ENCODE results near the gene SCGB3A1.

Gene SCGB3A1

DNA sequence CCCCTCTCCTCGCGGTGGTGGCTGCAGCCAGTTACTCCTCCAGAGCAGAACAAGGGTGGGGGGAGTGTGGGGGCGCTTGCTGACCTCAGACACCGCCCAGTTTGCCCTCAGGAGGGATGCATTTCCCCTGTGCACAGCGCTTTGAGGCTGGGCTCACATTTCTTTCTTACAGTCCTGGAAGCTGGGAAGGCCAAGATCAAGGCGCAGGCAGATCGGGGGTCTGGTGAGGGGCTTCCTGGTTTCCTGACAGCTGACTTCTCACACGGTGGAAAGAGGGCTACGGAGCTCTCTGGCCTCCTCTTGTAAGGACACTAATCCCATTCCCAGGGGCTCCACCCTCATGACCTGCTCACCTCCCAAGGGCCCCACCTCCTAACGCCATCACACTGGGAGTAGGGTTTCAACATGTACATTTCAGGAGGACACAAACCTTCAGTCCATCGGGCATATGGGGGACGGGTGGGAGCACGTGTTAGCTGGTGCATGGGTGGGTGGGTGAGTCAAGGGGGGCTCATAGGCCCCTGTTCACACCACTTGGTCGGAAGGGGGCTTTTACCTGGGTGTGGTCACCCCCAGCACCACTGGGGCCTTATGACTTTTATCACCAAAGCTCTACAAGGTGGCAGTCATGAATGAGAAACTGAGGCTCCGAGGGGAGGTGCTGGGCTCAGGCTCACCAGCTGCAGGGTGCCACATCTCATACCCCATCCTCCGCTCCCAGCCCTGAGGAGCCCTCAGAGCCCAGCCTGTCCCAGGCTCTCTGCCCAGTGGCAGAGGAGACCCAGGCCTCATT lies 7.7 kb upstream of the SCGB3A1 start:
- TF ChIP-seq, protein P1, sequence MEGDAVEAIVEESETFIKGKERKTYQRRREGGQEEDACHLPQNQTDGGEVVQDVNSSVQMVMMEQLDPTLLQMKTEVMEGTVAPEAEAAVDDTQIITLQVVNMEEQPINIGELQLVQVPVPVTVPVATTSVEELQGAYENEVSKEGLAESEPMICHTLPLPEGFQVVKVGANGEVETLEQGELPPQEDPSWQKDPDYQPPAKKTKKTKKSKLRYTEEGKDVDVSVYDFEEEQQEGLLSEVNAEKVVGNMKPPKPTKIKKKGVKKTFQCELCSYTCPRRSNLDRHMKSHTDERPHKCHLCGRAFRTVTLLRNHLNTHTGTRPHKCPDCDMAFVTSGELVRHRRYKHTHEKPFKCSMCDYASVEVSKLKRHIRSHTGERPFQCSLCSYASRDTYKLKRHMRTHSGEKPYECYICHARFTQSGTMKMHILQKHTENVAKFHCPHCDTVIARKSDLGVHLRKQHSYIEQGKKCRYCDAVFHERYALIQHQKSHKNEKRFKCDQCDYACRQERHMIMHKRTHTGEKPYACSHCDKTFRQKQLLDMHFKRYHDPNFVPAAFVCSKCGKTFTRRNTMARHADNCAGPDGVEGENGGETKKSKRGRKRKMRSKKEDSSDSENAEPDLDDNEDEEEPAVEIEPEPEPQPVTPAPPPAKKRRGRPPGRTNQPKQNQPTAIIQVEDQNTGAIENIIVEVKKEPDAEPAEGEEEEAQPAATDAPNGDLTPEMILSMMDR (conservative IDR thresholded peaks at IDR 0.05) = no peak
- no peak for TF ChIP-seq ZFX (IDR thresholded peaks at IDR 0.05)
- H3K27ac ChIP-seq = peak overlapping the region; percentile 96; the same call in 1 of the 2 replicates

- TF ChIP-seq ZFX (IDR thresholded peaks at IDR 0.05) = no peak
- H3K27ac ChIP-seq = peak overlapping the region; percentile 96; the same call in 1 of the 2 replicates
These were observed 7.0 kb upstream of the SCGB3A1 start for GRCh38 chr5:180598316-180598701.

- peak overlapping the region; percentile 96 for H3K27ac ChIP-seq
- TF ChIP-seq, protein P1 (conservative IDR thresholded peaks at IDR 0.05) = no peak
- no peak for TF ChIP-seq ZFX (IDR thresholded peaks at IDR 0.05)
These were observed 5.5 kb upstream of the SCGB3A1 start for GRCh38 chr5:180596668-180597231.

DNA sequence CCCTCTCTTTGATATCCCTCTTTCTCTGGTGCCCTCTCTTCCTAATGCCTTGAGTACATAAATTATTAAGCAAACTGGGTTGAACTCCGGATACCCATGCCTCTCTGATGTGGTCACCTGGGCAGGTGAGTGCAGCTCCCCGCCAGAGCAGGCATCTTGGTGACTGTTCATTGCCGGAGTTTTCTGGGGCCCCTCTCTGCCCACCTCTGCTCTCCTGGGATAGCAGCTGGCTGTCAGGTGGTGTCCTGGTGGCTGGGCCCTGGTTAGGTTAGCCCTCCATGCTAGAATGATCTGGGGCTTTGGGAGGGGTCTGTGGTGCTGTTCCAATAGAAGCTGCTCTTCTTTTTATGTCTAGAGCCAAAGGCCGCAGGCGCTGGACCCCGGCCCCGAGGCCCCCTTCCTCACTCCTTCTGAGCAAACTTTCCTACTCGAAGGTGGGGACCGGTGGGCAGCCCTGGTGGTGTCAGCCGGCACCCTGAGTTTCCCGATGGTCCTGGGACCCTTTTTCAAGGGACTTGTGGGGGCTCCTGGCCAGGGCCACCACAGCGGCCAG lies 4.9 kb upstream of the SCGB3A1 start:
- TF ChIP-seq, protein P1 (conservative IDR thresholded peaks at IDR 0.05) = no peak
- H3K27ac ChIP-seq = peak overlapping the region; percentile 96

GRCh38 chr5:180595381-180596114 lies 4.2 kb upstream of the SCGB3A1 start:
- TF ChIP-seq, protein P1 (conservative IDR thresholded peaks at IDR 0.05) = no peak
- peak; percentile 60; the same call in 1 of the 2 replicates for TF ChIP-seq ZFX (IDR thresholded peaks at IDR 0.05)
- peak overlapping the region; percentile 96 for H3K27ac ChIP-seq

DNA sequence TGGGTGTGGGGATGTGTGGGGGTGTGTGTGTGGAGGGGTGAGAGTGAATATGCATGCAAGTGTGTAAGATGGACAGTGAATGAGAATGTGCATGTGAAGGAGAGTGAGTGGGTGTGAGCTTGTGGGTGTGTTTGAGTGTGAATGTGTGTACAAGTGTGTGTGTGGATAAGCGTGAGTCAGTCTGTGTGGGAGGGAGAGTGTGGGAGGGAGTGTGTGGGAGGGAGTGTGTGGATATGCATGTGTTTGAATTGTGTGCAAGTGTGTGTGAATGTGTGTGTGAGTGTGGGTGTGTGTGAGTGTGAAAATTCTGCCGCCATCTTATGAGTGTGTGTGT lies 3.7 kb upstream of the SCGB3A1 start:
- H3K27ac ChIP-seq = peak overlapping the region; percentile 96

GRCh38 chr5:180594311-180595045 lies 3.2 kb upstream of the SCGB3A1 start:
- TF ChIP-seq, protein P1 (conservative IDR thresholded peaks at IDR 0.05) = no peak
- no peak for TF ChIP-seq ZFX (IDR thresholded peaks at IDR 0.05)
- H3K27ac ChIP-seq = peak overlapping the region; percentile 96

More for the DNA sequence above, 3.7 kb upstream of the SCGB3A1 start:
- TF ChIP-seq, protein P1 (conservative IDR thresholded peaks at IDR 0.05) = no peak
- no peak for TF ChIP-seq ZFX (IDR thresholded peaks at IDR 0.05)

Measured in C4-2B (cell line).